GM12864 (cell line): ENCODE data around the gene SNX1.

Experiments used
- DNase-seq: peaks from one replicate; pipeline ENCODE4 v3.0.0-alpha.2; 2011; ENCODE audit warnings: low read depth
- H3K4me3 ChIP-seq: 2 replicates; pipeline ENCODE4 v1.5.1; 2011; ENCODE audit warnings: mild to moderate bottlenecking, low read depth, low read length, control low read depth
- TF ChIP-seq, protein P1 (sequence below): IDR thresholded peaks from 2 replicates; pipeline ENCODE4 v1.5.1; 2011; ENCODE audit warnings: low read depth, mild to moderate bottlenecking, moderate library complexity, low read length, control low read depth, inconsistent platforms; ENCODE audit errors: missing control alignments

The SNX1 gene

DNA sequence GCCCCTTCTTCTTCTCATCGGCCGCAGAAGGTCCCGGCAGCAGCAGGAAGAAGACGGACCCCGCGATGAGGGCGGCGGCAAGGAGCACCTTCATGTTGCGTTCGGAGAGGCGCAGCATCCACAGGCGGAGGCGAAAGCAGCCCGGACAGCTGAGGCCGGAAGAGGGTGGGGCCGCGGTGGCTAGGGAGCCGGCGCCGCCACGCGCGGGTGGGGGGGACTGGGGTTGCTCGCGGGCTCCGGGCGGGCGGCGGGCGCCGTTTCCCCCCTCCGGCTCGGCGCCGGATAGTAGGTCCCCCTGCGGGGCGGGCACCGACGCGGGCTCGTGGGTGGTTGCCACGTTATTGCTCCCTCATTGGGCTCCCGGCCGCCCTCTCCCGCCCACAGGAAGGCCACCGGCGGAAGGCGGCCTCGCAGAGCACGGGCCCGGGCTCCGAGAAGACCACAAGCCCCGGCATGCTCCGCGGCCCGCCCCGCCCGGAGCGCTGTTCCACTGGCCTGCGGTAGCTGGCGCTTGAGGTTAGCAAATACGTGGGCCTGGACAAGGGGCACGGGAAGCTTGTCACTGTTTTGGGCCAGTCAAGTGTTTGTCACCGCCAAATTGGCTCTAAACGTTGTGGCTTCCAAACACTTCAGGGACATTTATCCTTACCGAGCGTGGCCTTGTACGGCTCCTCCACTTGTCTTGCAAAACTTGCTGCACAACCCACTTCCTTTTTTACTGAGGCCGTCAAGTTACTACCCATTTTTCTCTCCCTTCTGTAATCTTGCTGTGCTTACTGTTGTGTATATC lies 67.3 kb downstream of the SNX1 start, which contains the start of gene PPIB:
PPIB (minus strand) TSS at position 154 of the 790 bp plus-strand sequence; CDS start at position 118, 36 bp downstream.
- H3K4me3 ChIP-seq = peak within 1 kb of the TSS; percentile 75
- TF ChIP-seq, protein P1, sequence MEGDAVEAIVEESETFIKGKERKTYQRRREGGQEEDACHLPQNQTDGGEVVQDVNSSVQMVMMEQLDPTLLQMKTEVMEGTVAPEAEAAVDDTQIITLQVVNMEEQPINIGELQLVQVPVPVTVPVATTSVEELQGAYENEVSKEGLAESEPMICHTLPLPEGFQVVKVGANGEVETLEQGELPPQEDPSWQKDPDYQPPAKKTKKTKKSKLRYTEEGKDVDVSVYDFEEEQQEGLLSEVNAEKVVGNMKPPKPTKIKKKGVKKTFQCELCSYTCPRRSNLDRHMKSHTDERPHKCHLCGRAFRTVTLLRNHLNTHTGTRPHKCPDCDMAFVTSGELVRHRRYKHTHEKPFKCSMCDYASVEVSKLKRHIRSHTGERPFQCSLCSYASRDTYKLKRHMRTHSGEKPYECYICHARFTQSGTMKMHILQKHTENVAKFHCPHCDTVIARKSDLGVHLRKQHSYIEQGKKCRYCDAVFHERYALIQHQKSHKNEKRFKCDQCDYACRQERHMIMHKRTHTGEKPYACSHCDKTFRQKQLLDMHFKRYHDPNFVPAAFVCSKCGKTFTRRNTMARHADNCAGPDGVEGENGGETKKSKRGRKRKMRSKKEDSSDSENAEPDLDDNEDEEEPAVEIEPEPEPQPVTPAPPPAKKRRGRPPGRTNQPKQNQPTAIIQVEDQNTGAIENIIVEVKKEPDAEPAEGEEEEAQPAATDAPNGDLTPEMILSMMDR = peak; percentile 51
- peak; percentile 91 for DNase-seq

DNA sequence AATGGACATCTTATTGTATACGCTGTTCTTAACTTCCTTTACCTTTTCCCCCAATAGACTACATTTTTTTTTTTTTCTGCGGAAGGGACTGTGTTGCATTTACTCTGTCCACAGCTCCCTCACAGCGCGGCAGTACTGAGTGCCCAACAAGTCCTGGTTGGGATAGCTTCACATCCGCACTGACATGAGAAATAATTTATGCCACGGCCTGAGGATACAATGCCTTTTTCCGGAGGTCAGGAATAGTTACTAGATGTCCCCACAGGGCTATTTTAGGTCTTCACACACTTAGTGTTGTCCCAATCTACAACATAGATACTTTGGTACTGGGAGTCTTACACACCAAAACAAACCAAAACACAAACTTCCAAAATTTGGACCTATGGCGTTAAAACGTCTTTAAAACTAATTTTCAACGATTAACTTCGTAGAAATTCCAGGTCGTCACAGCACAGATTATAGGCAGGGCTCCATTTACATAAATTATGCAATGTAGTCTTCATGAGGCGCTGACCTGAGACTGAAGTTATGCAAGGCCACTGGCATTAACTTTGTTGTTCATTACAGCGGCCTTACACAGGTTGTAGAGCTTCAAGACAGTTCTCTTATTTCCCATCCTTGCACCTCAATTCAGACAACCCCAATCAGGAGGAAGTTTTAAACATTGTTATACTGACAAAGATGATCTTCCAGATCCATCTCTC lies 68.0 kb downstream of the SNX1 start:
- TF ChIP-seq, protein P1 = no peak
- DNase-seq = no peak
- H3K4me3 ChIP-seq = peak overlapping the region; percentile 57

DNA sequence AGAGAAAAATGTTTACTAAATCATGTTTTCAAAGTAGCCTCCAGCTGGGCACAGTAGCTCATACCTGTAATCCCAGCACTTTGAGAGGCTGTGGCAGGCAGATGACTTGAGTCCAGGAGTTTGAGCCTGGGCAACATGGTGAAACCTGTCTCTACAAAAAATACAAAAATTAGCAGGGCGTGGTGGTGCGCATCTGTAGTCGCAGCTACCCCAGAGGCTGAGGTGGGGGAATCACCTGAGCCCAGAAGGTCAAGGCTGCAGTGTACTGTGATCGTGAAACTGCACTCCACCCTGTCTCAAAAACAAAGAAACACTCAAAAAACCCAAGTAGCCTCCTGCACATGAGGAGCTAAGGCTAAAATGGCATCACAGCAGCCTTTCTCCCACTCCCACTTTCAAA lies 68.7 kb downstream of the SNX1 start:
- no peak overlapping the region for H3K4me3 ChIP-seq
- TF ChIP-seq, protein P1 = no peak
- peak; percentile 39 for DNase-seq

DNA sequence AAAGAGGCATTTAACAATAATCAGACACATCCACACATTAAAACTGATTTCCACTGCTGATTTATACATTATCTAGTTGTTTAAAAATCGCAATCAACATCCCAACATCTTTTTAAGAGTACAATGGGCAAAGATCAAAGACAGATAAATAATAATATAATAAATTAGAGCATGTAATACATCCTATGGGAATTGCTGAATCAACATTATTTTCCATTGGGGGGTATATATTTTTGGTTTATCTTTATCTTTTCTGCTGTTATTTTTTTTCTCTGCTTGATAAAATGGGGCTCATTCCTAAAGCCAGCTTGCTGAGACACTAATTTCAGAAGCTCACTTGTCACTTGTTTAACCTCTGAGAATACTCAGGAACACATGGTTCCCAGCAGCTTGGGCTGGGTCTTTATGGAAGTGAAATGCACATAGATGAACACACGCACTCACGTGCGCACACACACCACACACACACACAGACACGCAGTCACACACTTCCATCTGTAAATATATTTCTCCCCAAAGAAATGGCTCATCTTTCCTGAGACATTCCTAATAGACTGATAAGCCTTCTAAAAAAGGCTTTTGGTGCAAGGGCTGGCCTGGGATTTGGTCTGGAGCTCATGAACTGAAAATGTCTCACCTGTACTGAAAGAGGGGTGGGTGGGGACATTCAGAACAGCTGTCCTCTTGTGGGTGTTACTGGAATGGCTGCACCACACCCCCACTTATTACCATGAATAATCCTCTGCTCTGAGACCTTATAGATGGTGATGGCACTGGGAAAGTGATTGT lies 70.5 kb downstream of the SNX1 start:
- TF ChIP-seq, protein P1 = no peak
- H3K4me3 ChIP-seq = no peak overlapping the region
- DNase-seq = no peak

DNA sequence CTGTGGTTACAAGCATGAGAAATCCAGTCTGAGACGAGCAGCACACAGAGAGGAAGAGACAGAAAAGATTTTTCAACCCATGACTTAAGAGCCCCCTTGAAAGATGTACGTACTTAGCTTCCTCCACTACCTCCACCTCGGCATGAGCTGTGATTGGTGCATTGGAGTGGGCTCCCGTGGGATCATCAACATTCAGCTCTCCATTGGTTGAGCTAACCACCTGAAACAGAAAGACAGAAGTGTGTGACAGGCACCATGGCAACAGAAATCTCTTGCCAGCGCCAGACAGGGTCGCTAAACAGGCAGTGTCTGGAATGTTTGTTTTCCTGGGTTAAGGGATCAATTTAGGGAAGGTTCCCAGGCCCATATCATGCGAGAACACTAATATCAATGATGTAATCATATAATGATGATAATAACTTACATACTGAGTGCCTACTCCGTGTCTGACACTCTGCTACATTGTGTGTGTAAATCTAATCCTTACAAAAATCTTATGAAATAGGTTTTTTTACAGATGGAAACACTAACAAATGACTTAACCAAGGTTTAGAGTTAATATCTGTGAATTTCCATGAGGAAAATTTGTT lies 84.5 kb downstream of the SNX1 start:
- H3K4me3 ChIP-seq = no peak overlapping the region
- TF ChIP-seq, protein P1 = no peak
- no peak for DNase-seq

DNA sequence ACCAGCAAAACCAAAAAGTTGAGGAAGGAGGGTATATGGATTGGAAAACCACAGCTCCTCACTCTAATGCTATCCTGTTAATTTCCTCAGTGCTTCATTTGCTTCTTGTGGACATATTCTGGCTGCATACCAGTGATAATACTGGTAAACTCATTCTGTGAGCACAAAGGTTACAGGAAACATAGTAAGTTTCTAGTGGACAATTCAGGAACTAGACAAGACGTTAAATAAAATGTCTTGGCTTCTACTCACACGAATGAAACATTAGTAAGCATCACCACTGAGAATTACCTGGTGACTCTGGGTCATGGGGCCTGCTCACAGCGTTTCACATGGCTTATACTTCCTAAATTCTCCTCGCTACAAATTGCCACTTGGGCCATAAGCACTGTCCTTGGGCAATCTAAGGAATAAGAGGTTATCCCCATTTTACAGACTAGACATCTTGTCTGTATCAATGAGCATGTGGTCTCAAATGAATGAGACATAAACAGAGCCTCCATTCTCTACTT lies 87.1 kb downstream of the SNX1 start:
- H3K4me3 ChIP-seq = no peak overlapping the region
- no peak for DNase-seq
- TF ChIP-seq, protein P1 = no peak
